ENCODE data around the gene MED20. TPM values are rescaled to one million over a fixed set of nuclear protein-coding genes. Genes with fewer than 3 reads are reported as not detected.

The MED20 gene
- total and polyA plus RNA-seq, 2 of the 4 experiments (the other 2 are of a cell fraction): 24.8 to 38.2 TPM

GRCh38 chr6:41914343-41914742, 6.6 kb downstream of the MED20 start:
- H2AK9ac ChIP-seq (replicated peaks; ENCODE audit: low read depth, low read length, poor library complexity): no peak overlapping the region
- in situ Hi-C loops (cut with MboI; ENCODE audit: low sequenced_read_pairs) (no loop called here), intact Hi-C loops (cut with micrococcal nuclease) (no loop called here), dilution Hi-C loops (cut with HindIII; ENCODE audit: low sequenced_read_pairs, unreplicated experiment) (no loop called here)
- H3K23ac ChIP-seq (ENCODE audit: low read depth, low read length): no peak overlapping the region
- no peak overlapping the region for H4K5ac ChIP-seq (ENCODE audit: low read depth, low read length)
- TF ChIP-seq CEBPB (IDR thresholded peaks at IDR 0.05; ENCODE audit: low read depth, low read length) (no peak), RFX5 (IDR thresholded peaks at IDR 0.05; ENCODE audit: low read depth, low read length) (no peak), USF2 (IDR thresholded peaks at IDR 0.05; ENCODE audit: low read depth, low read length) (no peak), NFE2L2 (IDR thresholded peaks at IDR 0.05; ENCODE audit: low read depth, low read length) (no peak), FOS (IDR thresholded peaks at IDR 0.05; ENCODE audit: low read depth, low read length) (no peak), MAZ (IDR thresholded peaks at IDR 0.05; ENCODE audit: borderline replicate concordance, low read depth, low read length) (no peak)
- TF ChIP-seq, protein P1, sequence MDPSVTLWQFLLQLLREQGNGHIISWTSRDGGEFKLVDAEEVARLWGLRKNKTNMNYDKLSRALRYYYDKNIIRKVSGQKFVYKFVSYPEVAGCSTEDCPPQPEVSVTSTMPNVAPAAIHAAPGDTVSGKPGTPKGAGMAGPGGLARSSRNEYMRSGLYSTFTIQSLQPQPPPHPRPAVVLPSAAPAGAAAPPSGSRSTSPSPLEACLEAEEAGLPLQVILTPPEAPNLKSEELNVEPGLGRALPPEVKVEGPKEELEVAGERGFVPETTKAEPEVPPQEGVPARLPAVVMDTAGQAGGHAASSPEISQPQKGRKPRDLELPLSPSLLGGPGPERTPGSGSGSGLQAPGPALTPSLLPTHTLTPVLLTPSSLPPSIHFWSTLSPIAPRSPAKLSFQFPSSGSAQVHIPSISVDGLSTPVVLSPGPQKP (IDR thresholded peaks at IDR 0.05; ENCODE audit: borderline replicate concordance, low read depth, low read length): no peak
- H2AFZ ChIP-seq (replicated peaks; ENCODE audit: low read length, poor library complexity): no peak overlapping the region
- no peak overlapping the region for H3K9ac ChIP-seq (ENCODE audit: low read depth, low read length)
- DNase-seq (no peak), ATAC-seq (ENCODE audit: low read depth) (no peak)
- no peak overlapping the region for H2BK5ac ChIP-seq (ENCODE audit: low read depth, low read length, poor library complexity, severe bottlenecking)
- no peak overlapping the region for H4K8ac ChIP-seq (ENCODE audit: low read depth in 2 of 2, low read length in 2 of 2)
- H3K56ac ChIP-seq (ENCODE audit: extremely low read depth, insufficient read depth, low read length): no peak overlapping the region
- no peak overlapping the region for H2BK120ac ChIP-seq (ENCODE audit: low read depth, low read length)
- ChIA-PET POLR2A (ENCODE audit: unreplicated experiment) (no interaction called here), CTCF (interaction anchor here (0.7 kb wide), 1 partner anchor 49 kb away, joined by 3 read pairs; no protein-coding TSS in a partner anchor)
- H3K4me2 ChIP-seq (ENCODE audit: low read depth, low read length): no peak overlapping the region
- H2BK15ac ChIP-seq (ENCODE audit: low read depth, low read length): no peak overlapping the region
- H3K27me3 ChIP-seq (ENCODE audit: control insufficient read depth, insufficient read depth, low read length): no peaks in the 10 kb centered on the region
- no peak overlapping the region for H3K18ac ChIP-seq (ENCODE audit: low read depth, low read length)
- H2BK20ac ChIP-seq (ENCODE audit: low read depth, low read length): no peak overlapping the region
- BruUV-seq (replicated peaks): no TSS peak
- H3K27ac ChIP-seq (ENCODE audit: insufficient read depth, low read length): no peak overlapping the region
- peaks cover 10% of the 10 kb centered on the region for H3K9me1 ChIP-seq (ENCODE audit: insufficient read depth, low read length)
- H3K79me1 ChIP-seq (ENCODE audit: low read depth in 1 of 2, low read length in 2 of 2): peaks cover 39 to 79% of the 10 kb centered on the region in 2 experiments
- no peak overlapping the region for H3K14ac ChIP-seq (replicated peaks; ENCODE audit: low read depth, low read length)
- no peak overlapping the region for H2AK5ac ChIP-seq (ENCODE audit: low read depth, low read length)
- peaks cover 5% of the 10 kb centered on the region for H3K4me1 ChIP-seq (ENCODE audit: control insufficient read depth, insufficient read depth, low read length)
- H4K91ac ChIP-seq (ENCODE audit: insufficient read depth, low read depth, low read length): no peak overlapping the region
- WGBS, 2 experiments (ENCODE audit: extremely low coverage in 2 of 2, insufficient read length in 1 of 2): no CpG with 5 or more reads among the region's 2 CpGs
- H3K4ac ChIP-seq (ENCODE audit: low read depth, low read length): no peak overlapping the region
- no peaks in the 10 kb centered on the region for H3K9me3 ChIP-seq (ENCODE audit: control insufficient read depth, insufficient read depth, low read length)
- H4K20me1 ChIP-seq (ENCODE audit: insufficient read depth, low read length): no peaks in the 10 kb centered on the region
- H3K4me3 ChIP-seq (ENCODE audit: insufficient read depth, low read depth, low read length): no peak overlapping the region
- peaks cover 28% of the 10 kb centered on the region for H3K36me3 ChIP-seq (ENCODE audit: control insufficient read depth, insufficient read depth, low read length)
